Trophoblast cell (in vitro differentiated cells and primary cell): ENCODE results near the gene SLC4A4.

Source experiments
- DNase-seq, 2 donors: peaks; one replicate each; pipeline ENCODE4 v3.0.0-alpha.2; 2016
- H2AFZ ChIP-seq: 2 replicates; pipeline ENCODE4 v1.6.1; 2013; ENCODE audit warnings: low read length, moderate library complexity, mild to moderate bottlenecking; ENCODE audit not compliant: insufficient read depth, poor library complexity
- H2AK5ac ChIP-seq: 2 replicates; pipeline ENCODE4 v1.6.1; 2013; ENCODE audit warnings: mild to moderate bottlenecking, low read length
- H2BK120ac ChIP-seq: 2 replicates; pipeline ENCODE4 v1.6.1; 2013; ENCODE audit warnings: low read length, mild to moderate bottlenecking, moderate library complexity; ENCODE audit not compliant: insufficient read depth, poor library complexity
- H2BK12ac ChIP-seq: 2 replicates; pipeline ENCODE4 v1.6.1; 2013; ENCODE audit warnings: mild to moderate bottlenecking, low read length, moderate library complexity
- H2BK5ac ChIP-seq: 2 replicates; pipeline ENCODE4 v1.6.1; 2013; ENCODE audit warnings: low read length, low read depth, moderate library complexity, mild to moderate bottlenecking; ENCODE audit not compliant: poor library complexity
- H3K14ac ChIP-seq: 2 replicates; pipeline ENCODE4 v1.6.1; 2013; ENCODE audit warnings: mild to moderate bottlenecking, low read length
- H3K18ac ChIP-seq: 2 replicates; pipeline ENCODE4 v1.6.1; 2013; ENCODE audit warnings: mild to moderate bottlenecking, low read length
- H3K23ac ChIP-seq: 2 replicates; pipeline ENCODE4 v1.6.1; 2013; ENCODE audit warnings: low read length
- H3K27ac ChIP-seq: 2 replicates; pipeline ENCODE4 v1.5.1; 2013; ENCODE audit warnings: low read depth, mild to moderate bottlenecking, inconsistent platforms, low read length, moderate library complexity
- H3K27me3 ChIP-seq: 2 replicates; pipeline ENCODE4 v1.6.1; 2013; ENCODE audit warnings: inconsistent platforms, mild to moderate bottlenecking, low read length, moderate library complexity; ENCODE audit not compliant: insufficient read depth
- H3K36me3 ChIP-seq, 2 experiments: 1 replicate in 1 of 2; 2 replicates in 1 of 2; pipeline ENCODE4 v1.6.1; 2013; ENCODE audit warnings: low read length in 2 of 2, mild to moderate bottlenecking in 2 of 2, moderate library complexity in 1 of 2; ENCODE audit not compliant: insufficient read depth in 2 of 2, control insufficient read depth in 1 of 2
- H3K4ac ChIP-seq: 2 replicates; pipeline ENCODE4 v1.6.1; 2013; ENCODE audit warnings: low read depth, mild to moderate bottlenecking, low read length, moderate library complexity
- H3K4me1 ChIP-seq, 2 experiments: 1 replicate in 1 of 2; 2 replicates in 1 of 2; pipeline ENCODE4 v1.6.1; 2013; ENCODE audit warnings: low read length in 2 of 2, mild to moderate bottlenecking in 2 of 2, moderate library complexity in 1 of 2; ENCODE audit not compliant: insufficient read depth in 2 of 2, control insufficient read depth in 1 of 2
- H3K4me2 ChIP-seq: 2 replicates; pipeline ENCODE4 v1.6.1; 2013; ENCODE audit warnings: inconsistent platforms, mild to moderate bottlenecking, low read length, moderate library complexity
- H3K4me3 ChIP-seq: 2 replicates; pipeline ENCODE4 v1.5.1; 2013; ENCODE audit warnings: mild to moderate bottlenecking, low read depth, low read length, inconsistent platforms
- H3K79me1 ChIP-seq: one replicate; pipeline ENCODE4 v1.6.1; 2013; ENCODE audit warnings: low read length
- H3K79me2 ChIP-seq: 2 replicates; pipeline ENCODE4 v1.6.1; 2013; ENCODE audit warnings: low read length, mild to moderate bottlenecking; ENCODE audit not compliant: control insufficient read depth, insufficient read depth, poor library complexity
- H3K9ac ChIP-seq: 2 replicates; pipeline ENCODE4 v1.6.1; 2013; ENCODE audit warnings: mild to moderate bottlenecking, low read length
- H3K9me3 ChIP-seq: 2 replicates; pipeline ENCODE4 v1.6.1; 2013; ENCODE audit warnings: low read depth, mild to moderate bottlenecking, control low read depth, inconsistent platforms, low read length; ENCODE audit not compliant: insufficient read depth
- H4K12ac ChIP-seq: 2 replicates; pipeline ENCODE4 v1.6.1; 2013; ENCODE audit warnings: low read depth, mild to moderate bottlenecking, low read length, moderate library complexity
- H4K8ac ChIP-seq: 2 replicates; pipeline ENCODE4 v1.6.1; 2013; ENCODE audit warnings: low read depth, mild to moderate bottlenecking, low read length, moderate library complexity
- H4K91ac ChIP-seq: one replicate; pipeline ENCODE4 v1.6.1; 2013; ENCODE audit warnings: low read depth, mild to moderate bottlenecking, low read length, moderate library complexity
- WGBS: extraction: QIAGEN DNeasy Blood & Tissue Kit; methylation state at CpG from one replicate; pipeline ENCODE4 v1.1.7; 2013; ENCODE audit warnings: missing lambda C conversion rate; ENCODE audit not compliant: insufficient read length, insufficient coverage; ENCODE audit errors: extremely low coverage; 5-methylcytosine and 5-hydroxymethylcytosine counted together

SLC4A4 gene

DNA sequence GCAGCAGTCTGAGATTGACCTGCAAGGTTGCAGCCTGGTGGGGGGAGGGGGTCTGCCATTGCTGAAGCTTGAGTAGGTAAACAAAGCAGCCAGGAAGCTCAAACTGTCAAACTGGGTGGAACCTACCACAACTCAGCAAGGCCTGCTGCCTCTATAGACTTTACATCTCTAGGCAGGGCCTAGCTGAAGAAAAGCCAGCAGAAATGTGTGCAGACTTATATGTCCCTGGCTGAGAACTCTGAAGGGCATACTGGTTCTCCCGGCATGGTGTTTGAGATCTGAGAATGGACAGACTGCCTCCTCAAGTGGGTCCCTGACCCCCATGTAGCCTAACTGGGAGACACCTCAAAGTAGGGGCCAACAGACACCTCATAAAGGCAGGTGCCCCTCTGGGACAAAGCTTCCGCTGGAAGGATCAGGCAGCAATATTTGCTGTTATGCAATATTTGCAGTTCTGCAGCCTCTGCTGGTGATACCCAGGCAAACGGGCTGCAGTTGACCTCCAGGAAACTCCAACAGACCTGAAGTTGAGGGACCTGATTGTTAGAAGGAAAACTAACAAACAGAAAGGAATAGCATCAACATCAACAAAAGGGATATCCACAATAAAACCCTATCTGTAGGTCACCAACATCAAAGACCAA is 277.5 kb downstream of the SLC4A4 start:
- Histone ChIP-seq H3K4me2 (no peak overlapping the region), H3K27ac (no peak overlapping the region), H2AFZ (no peak overlapping the region), H3K79me2 (no peaks in the 10 kb centered on the region), H3K27me3 (no peaks in the 10 kb centered on the region), H2BK12ac (no peak overlapping the region), H3K4me3 (no peak overlapping the region), H3K79me1 (no peaks in the 10 kb centered on the region), H4K12ac (no peak overlapping the region), H2AK5ac (no peak overlapping the region), H2BK120ac (no peak overlapping the region), H3K18ac (no peak overlapping the region), H4K8ac (no peak overlapping the region), H3K9me3 (peaks cover 2% of the 10 kb centered on the region), H3K9ac (no peak overlapping the region), H2BK5ac (no peak overlapping the region), H3K4ac (no peak overlapping the region), H3K23ac (no peak overlapping the region), H4K91ac (no peak overlapping the region), H3K4me1 (no peaks in the 10 kb centered on the region), H3K36me3 (no peaks in the 10 kb centered on the region), H3K14ac (no peak overlapping the region)
- no peak for DNase-seq
- WGBS = no CpG with 5 or more reads among the region's 3 CpGs
